ENCODE measurements around the gene DNHD1.

Gene DNHD1

DNA sequence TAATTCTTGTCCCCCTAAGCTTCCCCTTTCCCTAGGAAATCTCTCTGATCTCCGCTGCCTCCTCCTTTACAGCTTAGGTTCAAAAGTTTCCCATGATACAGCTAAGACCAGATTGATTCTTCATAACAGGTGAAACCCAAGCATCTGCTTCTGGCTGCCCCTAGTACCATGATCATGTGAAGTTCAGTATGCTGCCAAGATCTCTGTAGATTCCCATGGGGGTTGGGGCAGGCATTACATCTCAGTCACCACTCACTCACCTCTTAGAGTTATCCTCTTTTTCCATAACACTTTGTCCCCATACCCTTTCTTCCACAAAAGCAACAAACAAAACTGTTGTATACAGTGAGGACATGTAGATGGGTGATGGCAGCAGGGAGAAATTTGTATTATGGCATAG lies 62.3 kb downstream of the DNHD1 start:
- H3K4me3 ChIP-seq (ENCODE audit: control insufficient read depth, low read depth, low read length), result no peak overlapping the region
- TF ChIP-seq, protein P1, sequence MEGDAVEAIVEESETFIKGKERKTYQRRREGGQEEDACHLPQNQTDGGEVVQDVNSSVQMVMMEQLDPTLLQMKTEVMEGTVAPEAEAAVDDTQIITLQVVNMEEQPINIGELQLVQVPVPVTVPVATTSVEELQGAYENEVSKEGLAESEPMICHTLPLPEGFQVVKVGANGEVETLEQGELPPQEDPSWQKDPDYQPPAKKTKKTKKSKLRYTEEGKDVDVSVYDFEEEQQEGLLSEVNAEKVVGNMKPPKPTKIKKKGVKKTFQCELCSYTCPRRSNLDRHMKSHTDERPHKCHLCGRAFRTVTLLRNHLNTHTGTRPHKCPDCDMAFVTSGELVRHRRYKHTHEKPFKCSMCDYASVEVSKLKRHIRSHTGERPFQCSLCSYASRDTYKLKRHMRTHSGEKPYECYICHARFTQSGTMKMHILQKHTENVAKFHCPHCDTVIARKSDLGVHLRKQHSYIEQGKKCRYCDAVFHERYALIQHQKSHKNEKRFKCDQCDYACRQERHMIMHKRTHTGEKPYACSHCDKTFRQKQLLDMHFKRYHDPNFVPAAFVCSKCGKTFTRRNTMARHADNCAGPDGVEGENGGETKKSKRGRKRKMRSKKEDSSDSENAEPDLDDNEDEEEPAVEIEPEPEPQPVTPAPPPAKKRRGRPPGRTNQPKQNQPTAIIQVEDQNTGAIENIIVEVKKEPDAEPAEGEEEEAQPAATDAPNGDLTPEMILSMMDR (conservative IDR thresholded peaks at IDR 0.05; ENCODE audit: control insufficient read depth, insufficient read depth, low read depth, low read length), result no peak
- DNase-seq (ENCODE audit: low read depth), result no peak

DNA sequence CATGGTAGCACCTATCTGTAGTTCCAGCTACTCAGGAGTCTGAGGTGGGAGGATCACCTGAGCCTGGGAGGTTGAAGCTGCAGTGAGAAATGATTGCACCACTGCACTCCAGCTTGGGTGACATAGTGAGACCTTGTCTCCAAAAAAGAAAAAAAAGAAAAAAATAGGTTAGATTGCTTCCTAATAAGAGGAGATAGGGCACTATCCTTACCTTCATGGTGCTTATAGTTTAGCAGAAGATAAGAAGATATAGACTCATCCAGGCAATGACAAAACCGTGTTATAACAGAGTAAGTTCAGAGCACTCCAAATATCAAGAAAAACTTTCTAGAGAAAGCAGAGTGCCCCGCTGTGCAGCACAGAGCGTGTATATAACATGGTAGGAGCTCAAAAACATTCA lies 64.2 kb downstream of the DNHD1 start:
- TF ChIP-seq, protein P1 (conservative IDR thresholded peaks at IDR 0.05; ENCODE audit: control insufficient read depth, insufficient read depth, low read depth, low read length), result no peak
- DNase-seq (ENCODE audit: low read depth), result no peak
- H3K4me3 ChIP-seq (ENCODE audit: control insufficient read depth, low read depth, low read length), result no peak overlapping the region

DNA sequence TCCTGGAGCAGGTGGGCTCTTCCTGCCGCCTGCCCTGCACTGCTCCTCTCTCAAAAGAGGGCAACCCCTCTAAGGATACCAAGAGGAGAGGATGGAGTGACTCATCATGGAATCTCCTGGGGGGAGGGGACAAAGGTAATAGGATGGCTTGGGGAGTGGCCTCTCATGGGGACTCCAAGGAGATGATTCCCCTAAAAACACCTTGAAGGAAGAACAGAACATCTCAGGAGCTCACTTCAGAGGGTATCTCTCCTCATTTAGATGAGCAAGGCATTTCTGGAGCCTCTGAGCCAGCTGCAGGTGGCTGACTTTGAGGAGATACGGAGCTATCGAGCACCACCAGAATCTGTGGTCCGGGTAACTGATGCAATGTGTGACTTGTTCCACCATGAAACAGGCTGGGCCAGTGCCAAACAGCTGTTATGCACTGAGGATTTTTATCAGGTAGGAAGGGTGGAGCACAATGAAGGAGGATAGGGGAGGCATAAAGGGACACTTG lies 66.1 kb downstream of the DNHD1 start:
- no peak for DNase-seq (ENCODE audit: low read depth)
- no peak overlapping the region for H3K4me3 ChIP-seq (ENCODE audit: control insufficient read depth, low read depth, low read length)
- TF ChIP-seq, protein P1 (conservative IDR thresholded peaks at IDR 0.05; ENCODE audit: control insufficient read depth, insufficient read depth, low read depth, low read length), result no peak

GRCh38 chr11:6563667-6564066 lies 66.6 kb downstream of the DNHD1 start:
- TF ChIP-seq, protein P1 (conservative IDR thresholded peaks at IDR 0.05; ENCODE audit: control insufficient read depth, insufficient read depth, low read depth, low read length), result no peak
- H3K4me3 ChIP-seq (ENCODE audit: control insufficient read depth, low read depth, low read length), result no peak overlapping the region
- no peak for DNase-seq (ENCODE audit: low read depth)

- no peak overlapping the region for H3K4me3 ChIP-seq (ENCODE audit: control insufficient read depth, low read depth, low read length)
- no peak for DNase-seq (ENCODE audit: low read depth)
- TF ChIP-seq, protein P1 (conservative IDR thresholded peaks at IDR 0.05; ENCODE audit: control insufficient read depth, insufficient read depth, low read depth, low read length), result no peak
Measured at GRCh38 chr11:6565325-6565724, 68.2 kb downstream of the DNHD1 start.

DNA sequence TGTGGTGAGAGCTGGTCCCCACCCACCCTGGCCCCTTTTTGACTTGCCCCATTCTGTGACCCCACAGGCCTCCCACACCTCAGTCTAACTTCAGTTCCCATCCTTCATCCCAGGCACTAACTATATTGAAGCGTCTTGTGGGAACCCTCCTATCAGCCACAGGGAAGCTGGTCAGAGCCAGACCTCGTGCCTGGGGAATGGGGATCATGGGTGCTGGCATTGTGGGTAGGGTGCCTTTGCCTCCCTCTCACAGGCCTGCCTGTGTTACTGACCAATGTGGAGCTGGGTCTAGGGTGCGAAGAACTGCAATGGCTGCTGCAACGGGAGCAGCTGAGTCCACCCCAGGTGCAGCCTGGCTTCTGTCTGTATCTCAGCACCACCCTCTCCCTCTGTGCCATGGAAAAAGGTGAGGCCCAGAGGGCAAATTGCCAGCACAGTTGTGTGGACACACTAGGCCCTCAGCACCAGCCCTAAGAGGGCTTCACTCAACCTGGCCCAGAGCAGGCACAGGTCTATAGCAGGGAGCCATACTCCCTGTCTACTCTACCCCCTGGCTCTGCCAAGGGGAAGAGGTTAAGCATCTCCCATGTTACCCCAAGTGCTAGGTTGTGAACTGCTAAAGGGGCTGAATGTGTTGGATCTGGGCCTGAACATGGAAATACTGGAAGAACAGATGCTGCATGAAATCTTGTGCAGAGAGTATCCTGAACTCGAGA lies 69.1 kb downstream of the DNHD1 start:
- no peak overlapping the region for H3K4me3 ChIP-seq (ENCODE audit: control insufficient read depth, low read depth, low read length)
- DNase-seq (ENCODE audit: low read depth), result no peak
- TF ChIP-seq, protein P1 (conservative IDR thresholded peaks at IDR 0.05; ENCODE audit: control insufficient read depth, insufficient read depth, low read depth, low read length), result no peak

Data from fibroblast of mammary gland (primary cell).